ENCODE measurements around the gene C16orf54.
"Not testable (repeated sequence)": the region's sequence is repeated elsewhere in the genome, so short reads cannot be mapped to it uniquely, and the experiment has no call there.

C16orf54 gene

DNA sequence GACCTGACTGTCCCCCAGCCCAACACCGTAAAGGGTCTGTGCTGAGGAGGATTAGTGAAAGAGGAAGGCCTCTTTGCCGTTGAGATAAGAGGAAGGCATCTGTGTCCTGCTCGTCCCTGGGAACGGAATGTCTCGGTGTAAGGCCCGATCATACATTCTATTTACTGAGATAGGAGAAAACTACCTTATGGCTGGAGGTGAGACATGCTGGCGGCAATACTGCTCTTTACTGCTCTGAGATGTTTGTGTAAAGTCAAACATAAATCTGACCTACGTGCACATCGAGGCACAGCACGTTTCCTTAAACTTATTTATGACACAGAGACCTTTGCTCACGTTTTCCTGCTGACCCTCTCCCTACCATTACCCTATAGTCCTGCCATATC, 5.2 kb downstream of the C16orf54 start:
- not testable (repeated sequence) for DNase-seq (ENCODE audit: low read depth in 2 of 2)

- not testable (repeated sequence) for DNase-seq (ENCODE audit: low read depth in 2 of 2)
Observed at GRCh38 chr16:29739927-29740629, 5.7 kb downstream of the C16orf54 start.

GRCh38 chr16:29738514-29738913, 7.3 kb downstream of the C16orf54 start:
- DNase-seq (ENCODE audit: low read depth in 2 of 2), result no peak

DNA sequence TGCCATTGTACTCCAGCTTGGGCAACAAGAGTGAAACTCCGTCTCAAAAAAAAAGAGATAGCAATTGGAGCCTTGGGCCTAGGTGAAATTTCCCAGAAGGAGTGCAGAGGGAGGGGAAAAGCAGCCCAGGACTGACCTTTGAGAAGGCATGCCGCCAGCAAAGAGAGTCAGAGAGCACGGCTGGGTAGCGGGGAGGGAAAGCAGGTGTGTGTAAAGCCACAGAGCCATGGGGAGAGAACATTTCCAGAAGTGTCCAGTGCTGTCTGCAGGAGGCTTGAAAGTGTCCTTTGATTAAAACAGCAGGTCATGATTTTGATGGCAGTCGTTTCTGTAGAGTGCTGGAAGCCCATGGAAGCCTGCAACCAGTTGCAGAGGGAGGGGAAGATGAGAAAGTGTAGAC, 8.1 kb downstream of the C16orf54 start:
- DNase-seq (ENCODE audit: low read depth in 2 of 2), result no peak

GRCh38 chr16:29736764-29737163, 9.0 kb downstream of the C16orf54 start:
- DNase-seq (ENCODE audit: low read depth in 2 of 2), result no peak

DNA sequence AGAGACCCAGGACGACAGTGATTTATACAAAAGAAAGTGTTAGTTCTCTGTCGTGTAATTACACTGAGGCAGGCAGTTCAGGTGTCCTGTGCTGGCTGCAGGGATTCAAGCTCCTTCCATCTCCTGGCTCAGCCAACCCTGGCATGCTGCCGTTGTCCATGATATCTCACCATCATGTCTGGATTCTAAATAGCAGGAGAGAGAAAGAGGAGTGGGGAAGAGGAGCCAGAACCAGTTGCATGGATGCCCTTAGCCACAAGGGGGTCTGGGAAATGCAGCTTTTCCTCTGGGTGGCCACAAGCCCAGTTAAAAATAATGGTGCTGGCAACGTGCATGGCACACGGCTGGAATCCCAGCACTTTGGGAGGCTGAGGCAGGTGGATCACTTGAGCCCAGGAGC, 9.7 kb downstream of the C16orf54 start:
- no peak for DNase-seq (ENCODE audit: low read depth in 2 of 2)

DNA sequence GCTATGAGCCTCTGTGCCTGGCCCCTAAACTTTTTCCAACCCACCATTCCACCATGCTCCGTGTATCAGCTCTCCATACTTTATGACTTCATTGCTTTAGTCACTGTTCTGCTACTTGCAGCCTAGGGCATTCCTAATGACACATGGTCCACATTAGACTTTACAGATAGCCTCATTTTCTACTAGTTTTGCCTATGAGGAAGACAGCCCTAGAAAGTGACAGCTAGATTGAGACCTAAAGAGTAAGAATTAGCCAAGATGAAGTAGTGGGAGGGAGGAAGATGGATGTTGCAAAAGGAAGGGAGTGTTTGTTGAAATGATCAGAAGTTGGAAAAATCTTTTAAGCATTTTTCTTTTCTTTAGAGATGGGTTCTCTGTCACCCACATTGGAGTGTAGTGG, 11.0 kb downstream of the C16orf54 start:
- DNase-seq (ENCODE audit: low read depth in 2 of 2), result no peak

- peak; percentile 56 to 77 for DNase-seq (ENCODE audit: low read depth in 2 of 2)
Observed at GRCh38 chr16:29731768-29732601, 13.8 kb downstream of the C16orf54 start.

DNA sequence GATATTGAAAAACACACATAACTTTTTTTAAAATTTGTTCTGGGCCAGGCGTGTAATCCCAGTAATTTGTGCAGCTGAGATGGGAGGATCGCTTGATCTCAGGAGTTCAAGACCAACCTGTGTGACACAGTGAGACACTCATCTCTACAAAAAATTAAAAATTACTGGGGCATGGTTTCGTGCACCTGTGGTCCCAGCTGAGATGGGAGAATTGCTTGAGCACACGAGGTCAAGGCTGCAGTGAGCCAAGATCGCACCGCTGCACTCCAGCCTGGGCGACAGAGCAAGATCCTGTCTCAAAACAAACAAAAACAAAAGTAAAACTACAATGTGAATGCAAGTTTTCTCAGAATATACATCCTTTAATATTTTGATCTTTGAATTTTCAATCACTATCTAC, 15.1 kb downstream of the C16orf54 start:
- no peak for DNase-seq (ENCODE audit: low read depth in 2 of 2)

DNA sequence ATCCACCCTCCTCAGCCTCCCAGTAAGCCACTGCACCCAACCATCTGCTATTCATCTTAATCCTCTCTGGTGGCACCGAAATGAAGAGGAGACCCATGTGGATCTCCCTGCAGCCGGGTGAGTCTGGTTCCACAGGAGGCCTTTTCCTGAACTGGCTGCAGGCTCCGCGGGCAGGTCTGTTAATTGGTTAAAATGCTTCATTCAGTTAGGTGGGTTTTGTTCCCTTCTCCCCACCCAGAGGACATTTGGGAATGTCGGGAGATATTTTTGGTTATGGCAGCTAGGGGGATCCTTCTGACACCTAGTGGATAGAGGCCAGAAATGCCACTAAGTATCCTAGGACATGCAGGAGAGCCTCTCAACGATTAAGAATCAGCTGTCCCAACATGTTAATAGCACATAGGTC, 16.7 kb downstream of the C16orf54 start:
- DNase-seq (ENCODE audit: low read depth in 2 of 2), result no peak

DNA sequence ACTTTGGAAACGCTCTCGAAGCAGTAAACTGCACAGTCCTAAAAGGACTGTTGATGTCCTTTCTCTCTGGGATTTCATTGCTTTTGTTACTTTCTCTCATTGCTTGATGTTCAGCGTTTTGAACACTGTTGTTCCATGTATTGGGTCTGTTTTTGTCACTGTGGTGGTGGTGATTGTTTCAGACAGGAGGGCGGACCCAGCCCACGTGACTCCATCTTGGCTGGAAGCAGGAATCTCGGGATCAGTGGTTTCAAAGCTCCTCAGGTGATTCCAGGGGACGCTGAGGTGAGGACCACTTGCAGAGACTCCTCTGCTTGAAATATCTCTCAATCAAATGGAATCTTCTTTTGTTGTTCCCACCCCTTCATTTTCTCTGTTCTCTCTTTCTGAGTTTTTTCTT, 18.3 kb downstream of the C16orf54 start:
- DNase-seq (ENCODE audit: low read depth in 2 of 2), result no peak

DNA sequence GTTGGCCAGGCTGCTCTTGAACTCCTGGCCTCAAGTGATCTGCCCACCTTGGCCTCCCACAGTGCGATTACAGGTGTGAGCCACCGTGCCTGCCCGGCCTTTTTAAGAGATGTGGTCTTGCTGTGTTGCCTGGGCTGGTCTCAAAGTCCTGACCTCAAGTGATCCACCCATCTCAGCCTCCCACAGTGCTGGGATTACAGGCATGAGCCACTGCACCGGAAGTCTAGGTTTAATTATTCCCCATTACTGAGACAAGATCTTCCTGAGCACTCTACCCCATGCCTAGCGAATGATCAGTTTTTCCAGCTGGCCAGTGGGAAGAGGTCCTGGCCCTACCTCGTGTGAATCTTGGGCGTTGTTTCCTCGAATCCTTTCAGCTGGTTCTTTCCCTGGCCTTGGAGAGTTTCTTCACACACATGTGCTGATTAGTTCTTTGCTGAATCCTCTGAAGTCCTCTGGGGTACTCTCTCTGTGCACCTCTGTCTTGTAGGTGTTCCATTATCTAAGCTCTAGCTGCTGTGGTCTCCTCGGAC, 18.9 kb downstream of the C16orf54 start:
- DNase-seq (ENCODE audit: low read depth in 2 of 2), result no peak

DNA sequence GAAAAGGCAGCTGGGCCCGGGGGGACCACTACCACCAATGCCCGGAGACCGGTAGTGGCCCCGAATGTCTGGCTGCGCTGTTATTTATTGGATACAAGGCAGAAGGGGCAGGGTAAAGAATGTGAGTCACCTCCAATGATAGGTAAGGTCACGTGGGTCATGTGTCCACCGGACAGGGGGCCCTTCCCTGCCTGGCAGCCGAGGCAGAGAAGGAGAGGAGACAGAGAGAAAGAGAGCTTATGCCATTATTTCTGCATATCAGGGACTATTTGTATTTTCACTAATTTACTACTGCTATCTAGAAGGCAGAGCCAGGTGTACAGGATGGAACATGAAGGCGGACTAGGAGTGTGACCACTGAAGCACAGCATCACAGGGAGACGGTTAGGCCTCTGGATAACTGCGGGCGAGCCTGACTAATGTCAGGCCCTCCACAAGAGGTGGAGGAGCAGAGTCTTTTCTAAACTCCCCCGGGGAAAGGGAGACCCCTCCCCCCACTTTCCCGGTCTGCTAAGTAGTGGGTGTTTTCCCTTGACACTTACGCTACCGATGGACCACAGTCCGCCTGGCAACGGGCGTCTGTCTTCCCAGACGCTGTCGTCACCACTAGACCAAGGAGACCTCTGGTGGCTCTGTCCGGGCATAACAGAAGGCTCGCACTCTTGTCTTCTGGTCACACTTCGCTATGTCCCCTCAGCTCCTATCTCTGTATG, 24.5 kb downstream of the C16orf54 start:
- not testable (repeated sequence) for DNase-seq (ENCODE audit: low read depth in 2 of 2)

GRCh38 chr16:29720703-29721102, 25.1 kb downstream of the C16orf54 start:
- DNase-seq (ENCODE audit: low read depth in 2 of 2), result no peak

DNA sequence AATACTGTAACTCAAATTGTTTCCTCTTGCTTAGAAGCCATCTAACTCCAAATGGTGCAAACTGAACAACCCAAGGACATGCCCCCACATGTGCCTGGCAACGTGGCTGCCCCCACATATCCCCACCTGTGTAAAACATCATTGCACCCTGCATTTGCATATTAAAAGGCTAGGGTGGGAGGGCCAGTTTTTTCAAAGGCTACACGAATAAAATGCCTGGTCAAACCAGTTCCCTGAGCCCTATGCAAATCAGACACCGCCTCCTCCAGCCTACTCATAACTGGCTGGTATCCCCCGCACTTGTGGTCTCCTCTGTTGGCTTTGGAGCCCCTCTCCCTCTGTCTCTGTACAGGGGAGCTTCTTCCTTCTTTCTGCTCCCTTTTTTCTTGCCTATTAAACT, 26.7 kb downstream of the C16orf54 start:
- DNase-seq (ENCODE audit: low read depth in 2 of 2), result no peak

DNA sequence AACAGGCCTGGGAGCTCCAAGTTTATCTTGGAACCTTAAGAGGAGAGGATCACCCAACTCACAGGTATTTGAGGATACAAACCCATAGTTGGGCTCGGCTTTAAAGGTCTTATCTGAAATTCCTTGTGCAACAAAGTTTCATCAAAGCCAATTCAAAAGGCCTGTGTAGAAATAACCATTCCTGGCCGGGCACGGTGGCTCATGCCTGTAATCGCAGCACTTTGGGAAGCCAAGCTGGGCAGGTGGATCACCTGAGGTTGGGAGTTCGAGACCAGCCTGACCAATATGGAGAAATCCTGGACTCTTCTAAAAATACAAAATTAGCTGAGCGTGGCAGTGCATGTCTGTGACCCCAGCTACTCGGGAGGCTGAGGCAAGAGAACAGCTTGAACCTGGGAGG, 28.7 kb downstream of the C16orf54 start:
- DNase-seq (ENCODE audit: low read depth in 2 of 2), result no peak

DNA sequence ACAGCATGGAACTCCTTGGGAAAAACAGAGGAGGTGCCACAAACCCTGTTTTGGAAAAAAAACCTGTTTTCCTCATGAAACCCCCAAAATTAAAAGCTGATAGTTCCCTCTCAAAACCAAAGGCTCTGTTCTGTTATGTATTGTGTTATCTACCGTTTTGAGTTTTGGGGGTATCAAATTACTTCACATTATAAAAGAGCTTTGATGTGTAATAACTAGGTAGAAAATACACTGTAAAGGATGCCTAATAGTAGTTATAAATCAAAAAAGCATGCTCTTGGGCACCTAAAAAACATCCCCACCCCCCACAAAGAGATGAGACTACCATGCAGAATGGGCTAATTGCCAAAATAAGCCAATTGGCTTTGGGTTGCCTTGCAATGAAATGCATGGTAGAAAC, 30.8 kb downstream of the C16orf54 start:
- no peak for DNase-seq (ENCODE audit: low read depth in 2 of 2)

- no peak for DNase-seq (ENCODE audit: low read depth in 2 of 2)
Observed at GRCh38 chr16:29714396-29714795, 31.4 kb downstream of the C16orf54 start.

- no peak for DNase-seq (ENCODE audit: low read depth in 2 of 2)
Observed at GRCh38 chr16:29712809-29713208, 33.0 kb downstream of the C16orf54 start.

DNA sequence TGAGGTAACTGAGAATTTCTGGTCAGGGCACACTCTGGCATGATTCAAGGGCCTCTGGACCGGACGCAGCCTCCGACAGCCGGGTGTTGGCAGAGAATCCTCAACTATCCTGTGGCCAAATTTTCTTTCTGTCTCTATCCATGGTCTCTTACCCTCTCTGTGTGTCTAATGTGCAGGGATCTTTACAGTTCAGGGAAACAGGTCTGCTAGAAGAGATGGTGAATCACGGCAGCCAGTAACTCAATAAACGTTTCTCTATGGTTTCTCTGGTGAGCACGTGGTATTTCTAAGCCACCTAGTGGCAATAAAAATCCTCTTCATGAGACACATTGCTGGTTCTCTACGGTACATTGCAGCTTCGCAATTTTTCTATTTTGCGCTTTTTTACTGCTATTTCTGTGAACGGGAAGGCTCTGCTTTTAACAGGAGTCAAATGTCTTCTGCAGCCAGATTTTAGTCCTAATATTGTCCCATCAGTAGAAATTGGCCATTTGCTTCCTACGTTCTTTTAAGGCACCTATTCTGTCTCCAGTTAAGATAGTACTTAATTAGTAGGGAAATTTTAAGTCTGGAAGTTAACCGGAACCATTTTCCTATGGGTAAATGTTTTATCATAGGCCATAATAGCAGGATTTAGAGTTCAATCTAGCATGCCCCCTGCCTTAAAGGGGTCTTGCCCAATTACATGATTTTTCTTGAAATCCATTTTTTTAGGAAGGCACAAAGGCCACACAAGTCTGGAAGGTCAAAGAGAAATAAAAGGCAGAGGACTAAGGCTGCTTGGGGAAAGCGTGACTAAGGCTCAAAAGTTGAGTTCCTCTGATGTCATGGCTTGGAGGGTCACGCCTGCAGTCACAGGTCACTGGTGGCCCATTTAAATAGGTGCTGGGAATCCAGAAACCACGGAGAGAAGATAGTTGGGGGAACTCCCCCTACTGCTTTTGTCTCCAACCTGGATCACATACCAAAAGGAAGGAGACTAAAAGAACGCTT, 35.3 kb downstream of the C16orf54 start:
- no peak for DNase-seq (ENCODE audit: low read depth in 2 of 2)

- not testable (repeated sequence) for DNase-seq (ENCODE audit: low read depth in 2 of 2)
Observed at GRCh38 chr16:29709657-29710056, 36.1 kb downstream of the C16orf54 start.

Data from stimulated activated CD8-positive, alpha-beta memory T cell treated with anti-CD3 and anti-CD28 coated beads, Interleukin-2, amount 100 ng/mL, for 48 hours (primary cell).